ENCODE results near the gene RASL10B.
"Not testable (repeated sequence)": the region's sequence is repeated elsewhere in the genome, so short reads cannot be mapped to it uniquely, and the experiment has no call there.

RASL10B gene

DNA sequence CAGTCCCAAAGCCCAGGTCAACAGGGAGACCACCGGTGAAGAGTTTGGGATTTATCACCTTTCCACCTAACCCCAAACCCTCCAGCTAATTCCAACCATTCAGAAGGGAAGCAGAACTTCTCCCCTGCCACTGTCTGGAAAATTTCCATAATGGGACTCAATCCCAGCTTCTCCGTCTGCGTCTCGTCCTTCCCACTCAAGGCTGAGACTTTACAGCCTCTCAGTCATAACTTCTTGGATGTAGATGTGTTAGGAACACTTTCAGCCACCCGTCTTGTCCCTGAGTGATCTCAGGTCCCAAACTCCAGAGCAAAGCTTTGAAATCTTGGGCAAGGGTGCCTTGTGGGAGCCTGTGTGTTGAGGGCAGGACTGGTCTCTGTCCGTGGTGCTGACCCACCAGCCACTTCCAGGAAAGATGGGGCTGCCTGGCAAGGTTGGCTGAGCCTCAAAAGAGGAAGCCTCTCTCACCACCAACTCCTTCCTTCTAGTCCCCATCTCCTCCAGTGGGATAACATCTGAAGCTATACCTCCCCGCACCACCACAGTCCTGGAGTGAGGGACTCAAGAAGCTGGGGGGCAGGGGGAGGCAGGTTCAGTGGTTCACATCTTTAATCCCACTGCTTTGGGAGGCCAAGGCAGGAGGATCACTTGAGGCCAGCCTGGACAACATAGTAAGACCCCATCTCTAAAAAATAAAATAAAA lies 12.3 kb downstream of the RASL10B start:
- DNase-seq, result no peak

- no peak for DNase-seq
These were observed 13.4 kb downstream of the RASL10B start for GRCh38 chr17:35744830-35745229.

- DNase-seq, result no peak
These were observed 13.8 kb downstream of the RASL10B start for GRCh38 chr17:35745246-35745645.

GRCh38 chr17:35745749-35746320 lies 14.4 kb downstream of the RASL10B start:
- no peak for DNase-seq

DNA sequence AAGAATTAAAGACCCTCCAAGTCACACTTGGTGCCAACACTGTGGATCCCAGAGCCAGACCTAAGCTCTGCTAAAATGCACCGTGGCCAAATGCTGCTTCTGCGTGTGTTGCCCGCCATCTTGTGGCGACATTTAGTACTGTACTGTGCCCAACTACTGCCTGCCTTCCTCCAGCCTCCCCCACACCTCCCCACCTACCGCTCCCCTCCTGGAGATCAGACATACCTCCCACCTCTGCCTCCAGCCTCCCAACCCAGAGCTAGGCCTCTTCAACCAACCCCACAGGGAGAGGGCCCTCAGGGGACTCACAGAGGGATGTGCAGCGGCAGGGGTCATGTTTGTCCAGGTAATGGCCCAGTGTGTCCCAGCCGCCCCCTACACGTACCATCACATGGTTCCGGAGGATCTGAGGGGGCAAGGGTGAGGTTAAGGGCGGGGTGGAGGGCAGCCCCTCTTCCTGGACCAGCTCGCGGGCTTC lies 16.1 kb downstream of the RASL10B start:
- DNase-seq, result peak; percentile 31 to 79

GRCh38 chr17:35748341-35748841 lies 17.0 kb downstream of the RASL10B start:
- no peak for DNase-seq

GRCh38 chr17:35748979-35749378 lies 17.5 kb downstream of the RASL10B start:
- DNase-seq, result no peak

GRCh38 chr17:35749560-35750412 lies 18.3 kb downstream of the RASL10B start:
- peak in 1 of 2 experiments; percentile 43 for DNase-seq

DNA sequence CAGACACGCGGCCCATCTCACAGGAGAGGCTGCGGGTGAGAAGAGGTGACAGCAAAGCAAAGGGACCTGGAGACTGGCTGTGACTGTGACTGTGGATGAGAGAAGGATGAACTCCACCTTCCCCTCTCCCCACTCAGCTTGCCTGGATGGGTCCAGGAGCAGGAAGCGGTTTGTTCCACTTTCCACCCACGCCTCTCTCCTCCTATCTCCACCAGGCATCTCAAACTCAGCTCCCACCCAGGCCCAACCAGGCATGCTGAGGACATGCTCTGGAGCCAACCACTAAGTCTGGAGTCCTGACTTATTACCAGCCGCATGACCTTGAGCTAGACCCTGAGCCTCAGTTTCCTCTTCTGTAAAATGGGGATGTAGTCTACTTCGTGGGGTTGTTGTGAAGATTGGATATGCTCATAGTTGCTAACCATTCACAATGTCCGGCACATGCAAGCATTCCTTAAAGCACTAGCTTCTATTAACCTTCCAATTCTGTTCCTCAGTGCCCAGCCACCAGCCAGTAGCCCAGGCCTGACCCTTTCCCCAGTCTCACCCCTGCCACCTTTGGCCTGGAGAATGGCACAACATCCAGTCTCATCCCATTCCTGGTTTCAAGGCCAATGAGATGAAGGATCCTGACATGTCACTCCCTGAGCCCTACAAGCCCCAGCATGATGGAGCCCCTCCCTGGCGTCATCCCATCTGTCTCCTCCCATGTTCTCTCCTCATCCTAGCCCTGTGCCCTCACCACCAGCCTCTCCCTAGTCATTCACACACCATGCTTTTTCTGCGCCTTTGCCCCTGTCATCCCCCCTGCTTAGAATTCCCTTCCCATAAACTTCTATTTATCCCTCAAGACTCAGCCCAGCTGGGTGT lies 19.3 kb downstream of the RASL10B start:
- DNase-seq, result no peak

- not testable (repeated sequence) for DNase-seq
These were observed 20.1 kb downstream of the RASL10B start for GRCh38 chr17:35751541-35751940.

DNA sequence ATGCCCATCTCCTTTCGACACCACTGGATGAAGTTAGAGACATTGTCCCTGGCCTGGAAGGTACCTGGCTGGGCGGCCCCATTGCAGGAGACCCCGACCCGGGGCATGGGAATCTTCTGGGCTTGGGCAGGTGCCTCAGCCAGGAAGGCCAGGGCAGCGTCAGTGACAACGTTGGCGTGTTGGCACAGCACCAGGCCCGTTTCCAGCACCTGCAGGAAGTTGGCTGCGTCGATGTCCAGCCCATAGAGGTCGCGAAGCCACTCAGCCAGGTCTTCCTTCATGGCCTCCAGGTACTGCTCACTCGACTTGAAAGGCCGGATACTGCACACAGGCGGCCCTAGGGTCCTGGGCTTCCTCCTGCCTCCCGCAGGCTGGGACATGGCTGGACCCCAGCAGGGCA lies 21.0 kb downstream of the RASL10B start:
- DNase-seq, result no peak

- DNase-seq, result no peak
These were observed 21.7 kb downstream of the RASL10B start, which contains the start of gene GAS2L2 for GRCh38 chr17:35752945-35753764. GAS2L2 (minus strand) TSS chr17:35753239; CDS start chr17:35752850, 389 bp downstream.

GRCh38 chr17:35757243-35757642 lies 25.8 kb downstream of the RASL10B start:
- no peak for DNase-seq

GRCh38 chr17:35760587-35760986 lies 29.1 kb downstream of the RASL10B start, which contains the start of gene C17orf50:
C17orf50 (plus strand) TSS chr17:35760887; CDS start chr17:35760942, 55 bp downstream.
- DNase-seq, result no peak

- no peak for DNase-seq
These were observed 30.2 kb downstream of the RASL10B start for GRCh38 chr17:35761601-35762000.

DNA sequence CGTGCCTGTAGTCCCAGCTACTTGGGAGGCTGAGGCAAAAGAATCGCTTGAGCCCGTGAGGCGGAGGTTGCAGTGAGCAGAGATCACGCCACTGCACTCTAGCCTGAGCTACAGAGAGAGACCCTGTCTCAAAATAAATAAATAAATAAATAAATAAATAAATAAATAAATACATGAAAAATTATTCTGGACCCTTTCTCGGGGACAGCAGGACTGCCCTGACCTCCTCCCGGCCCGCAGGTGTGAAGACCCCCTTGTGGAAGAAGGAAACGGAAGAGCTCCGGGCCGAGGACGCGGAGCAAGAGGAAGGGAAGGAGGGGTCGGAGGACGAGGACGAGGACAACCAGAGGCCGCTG lies 32.3 kb downstream of the RASL10B start:
- no peak for DNase-seq

DNA sequence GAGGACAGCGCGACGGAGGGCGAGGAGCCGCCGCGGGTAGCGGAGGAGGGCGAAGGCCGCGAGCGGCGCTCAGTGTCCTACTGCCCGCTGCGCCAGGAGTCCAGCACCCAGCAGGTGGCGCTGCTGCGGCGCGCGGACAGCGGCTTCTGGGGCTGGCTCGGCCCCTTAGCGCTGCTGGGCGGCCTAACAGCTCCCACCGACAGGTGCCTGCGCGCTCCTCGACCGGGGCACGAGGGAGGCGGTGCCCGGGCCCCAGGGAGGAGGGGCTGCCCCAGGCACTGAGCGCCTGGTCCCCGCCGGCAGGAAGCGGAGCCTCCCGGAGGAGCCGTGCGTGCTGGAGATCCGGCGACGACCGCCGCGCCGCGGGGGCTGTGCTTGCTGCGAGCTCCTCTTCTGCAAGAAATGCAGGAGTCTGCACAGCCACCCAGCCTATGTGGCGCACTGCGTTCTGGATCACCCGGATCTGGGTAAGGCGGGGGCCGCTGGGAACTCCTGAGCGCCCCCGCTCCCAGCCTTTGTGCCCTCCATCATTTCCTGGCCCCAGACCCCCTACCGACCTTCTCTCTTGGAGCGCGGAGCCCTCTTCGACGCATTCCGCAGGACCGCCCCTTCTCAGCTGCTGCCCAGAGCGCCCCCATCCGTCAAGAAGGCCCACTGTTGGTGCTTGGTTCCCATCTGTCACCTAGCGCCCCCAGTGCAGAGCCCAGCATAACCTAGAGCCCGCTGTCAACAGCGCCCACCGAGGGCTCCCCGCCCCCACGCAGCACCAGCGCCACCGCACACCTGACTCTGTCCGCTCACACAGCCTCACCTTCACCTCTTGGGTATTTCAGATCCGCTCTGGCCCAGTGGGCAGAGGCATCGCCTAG lies 32.9 kb downstream of the RASL10B start:
- peak; percentile 82 to 95 for DNase-seq

DNA sequence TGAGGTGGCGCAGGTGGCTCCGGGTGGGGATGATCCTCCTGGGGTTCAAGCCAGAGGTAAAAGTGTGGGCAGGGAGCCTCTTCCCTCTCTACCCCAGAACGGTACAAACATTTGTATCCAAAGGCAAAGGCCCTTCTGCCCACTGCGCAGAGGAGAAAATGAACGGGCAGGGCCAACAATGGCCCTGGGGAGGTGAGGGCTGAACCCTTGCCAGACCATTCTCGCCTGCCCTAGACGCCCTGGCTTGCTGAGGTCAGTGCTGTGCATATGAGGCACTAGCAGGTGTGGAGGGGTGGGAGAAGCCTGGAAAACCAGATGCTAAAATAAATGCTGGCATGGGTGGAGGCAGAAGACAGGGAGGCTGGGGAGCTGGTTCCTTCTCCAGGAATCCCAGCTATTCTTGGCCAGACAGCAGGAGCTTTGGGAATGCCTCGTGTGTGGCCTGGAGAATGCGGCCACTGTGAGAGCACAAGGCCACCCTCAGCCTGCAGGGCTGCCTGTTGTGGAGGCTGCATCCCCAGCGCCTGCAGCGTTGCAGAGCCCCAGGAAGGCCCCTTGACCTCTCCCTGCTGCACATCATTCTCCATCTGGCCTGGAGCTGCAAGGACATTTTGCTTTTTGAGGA lies 33.8 kb downstream of the RASL10B start:
- DNase-seq, result no peak

DNA sequence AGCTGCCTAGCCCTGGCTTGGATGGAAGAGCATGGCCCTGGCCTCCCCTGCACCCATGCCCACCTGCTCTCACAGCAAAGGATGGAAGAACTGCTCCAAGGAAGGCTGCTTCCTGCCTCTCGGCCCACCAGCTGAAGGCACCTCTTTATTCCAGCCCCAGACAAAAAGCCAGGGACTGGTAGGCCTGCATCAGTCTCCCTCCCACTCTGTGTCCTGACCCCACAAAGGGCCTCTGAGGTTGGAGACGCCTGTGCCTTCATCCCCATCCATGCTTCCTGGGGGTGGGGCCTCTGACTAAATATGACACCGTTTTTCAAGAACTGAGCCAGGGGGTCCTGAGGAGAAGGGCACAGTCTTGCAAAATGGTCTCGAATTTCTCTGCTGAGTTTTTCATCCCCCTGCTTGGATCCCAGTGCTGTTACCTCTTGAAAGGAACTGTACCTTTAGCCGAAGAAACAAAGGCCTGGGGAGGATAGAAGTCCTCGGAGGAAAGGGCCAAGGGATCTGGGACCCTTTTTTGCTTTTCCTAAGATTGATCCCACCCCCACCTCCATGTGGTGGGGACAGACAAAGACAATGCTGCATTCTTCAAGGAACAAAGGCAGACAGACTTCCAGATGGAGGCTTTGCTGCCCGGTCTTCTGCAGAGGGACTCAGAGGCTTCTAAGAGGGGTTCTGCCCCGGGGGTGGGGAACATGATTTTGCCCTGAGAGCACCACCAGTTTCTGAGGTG lies 34.5 kb downstream of the RASL10B start:
- DNase-seq, result no peak

Data from NCI-H526 (cell line).